Skeletal muscle tissue (tissue), 4 donors: ENCODE results near the gene METTL8. TPM values are rescaled to one million over a fixed set of nuclear protein-coding genes. Genes with fewer than 3 reads are reported as not detected.
"Not testable (repeated sequence)": the region's sequence is repeated elsewhere in the genome, so short reads cannot be mapped to it uniquely, and the experiment has no call there.

Experiments
- H3K27ac ChIP-seq: one replicate; pipeline ENCODE4 v1.7.0; 2013; ENCODE audit warnings: mild to moderate bottlenecking, low read depth, low read length, inconsistent platforms
- H3K27me3 ChIP-seq, 3 donors: one replicate each; pipeline ENCODE4 v1.7.0; 2013; ENCODE audit warnings: low read length in 3 of 3; ENCODE audit not compliant: control insufficient read depth in 3 of 3, insufficient read depth in 3 of 3
- H3K36me3 ChIP-seq, 3 donors: one replicate each; pipeline ENCODE4 v1.7.0; 2013; ENCODE audit warnings: low read length in 3 of 3; ENCODE audit not compliant: control insufficient read depth in 3 of 3, insufficient read depth in 3 of 3
- H3K4me1 ChIP-seq, 3 donors: one replicate each; pipeline ENCODE4 v1.7.0; 2013; ENCODE audit warnings: low read length in 3 of 3, mild to moderate bottlenecking in 3 of 3; ENCODE audit not compliant: control insufficient read depth in 3 of 3, insufficient read depth in 3 of 3
- H3K4me3 ChIP-seq, 3 donors: one replicate each; pipeline ENCODE4 v1.7.0; 2013; ENCODE audit warnings: low read length in 3 of 3
- H3K9ac ChIP-seq, 3 donors: one replicate each; pipeline ENCODE4 v1.7.0; 2013; ENCODE audit warnings: low read length in 3 of 3, mild to moderate bottlenecking in 3 of 3, moderate library complexity in 2 of 3, low read depth in 1 of 3
- H3K9me3 ChIP-seq, 3 donors: one replicate each; pipeline ENCODE4 v1.7.0; 2013; ENCODE audit warnings: low read length in 3 of 3; ENCODE audit not compliant: control insufficient read depth in 3 of 3
- total RNA-seq: library from RNA; depleted of rRNA; stranded (reverse); fragments of >200 nt; gene quantifications from one replicate; pipeline ENCODE4 v1.2.3, GENCODE V29; 2014
- donor health status: Osteomylitis.

Gene METTL8
- total RNA-seq, 1 donor from 2014 or later: 8.4 TPM

GRCh38 chr2:171353746-171354145, 80.0 kb downstream of the METTL8 start:
- H3K4me1 ChIP-seq, H3K9me3 ChIP-seq, H3K27ac ChIP-seq, H3K9ac ChIP-seq, H3K4me3 ChIP-seq, H3K36me3 ChIP-seq, H3K27me3 ChIP-seq: not testable (repeated sequence)

- Histone ChIP-seq H3K36me3 (no peaks in the 10 kb centered on the region), H3K27ac (peak overlapping the region; percentile 77), H3K27me3 (no peaks in the 10 kb centered on the region), H3K4me1 (peaks cover 11 to 16% (median 14%) of the 10 kb centered on the region in 3 donors), H3K9me3 (no peaks in the 10 kb centered on the region), H3K9ac (no peak overlapping the region), H3K4me3 (no peak overlapping the region)
Measured at GRCh38 chr2:171348056-171348455, 85.7 kb downstream of the METTL8 start.

GRCh38 chr2:171347591-171348032, 86.2 kb downstream of the METTL8 start:
- Histone ChIP-seq H3K4me3 (peak overlapping the region in 1 of 3 donors; percentile 34), H3K9me3 (no peaks in the 10 kb centered on the region), H3K9ac (no peak overlapping the region), H3K27ac (peak overlapping the region; percentile 77), H3K27me3 (no peaks in the 10 kb centered on the region), H3K36me3 (no peaks in the 10 kb centered on the region), H3K4me1 (peaks cover 11 to 16% (median 14%) of the 10 kb centered on the region in 3 donors)

DNA sequence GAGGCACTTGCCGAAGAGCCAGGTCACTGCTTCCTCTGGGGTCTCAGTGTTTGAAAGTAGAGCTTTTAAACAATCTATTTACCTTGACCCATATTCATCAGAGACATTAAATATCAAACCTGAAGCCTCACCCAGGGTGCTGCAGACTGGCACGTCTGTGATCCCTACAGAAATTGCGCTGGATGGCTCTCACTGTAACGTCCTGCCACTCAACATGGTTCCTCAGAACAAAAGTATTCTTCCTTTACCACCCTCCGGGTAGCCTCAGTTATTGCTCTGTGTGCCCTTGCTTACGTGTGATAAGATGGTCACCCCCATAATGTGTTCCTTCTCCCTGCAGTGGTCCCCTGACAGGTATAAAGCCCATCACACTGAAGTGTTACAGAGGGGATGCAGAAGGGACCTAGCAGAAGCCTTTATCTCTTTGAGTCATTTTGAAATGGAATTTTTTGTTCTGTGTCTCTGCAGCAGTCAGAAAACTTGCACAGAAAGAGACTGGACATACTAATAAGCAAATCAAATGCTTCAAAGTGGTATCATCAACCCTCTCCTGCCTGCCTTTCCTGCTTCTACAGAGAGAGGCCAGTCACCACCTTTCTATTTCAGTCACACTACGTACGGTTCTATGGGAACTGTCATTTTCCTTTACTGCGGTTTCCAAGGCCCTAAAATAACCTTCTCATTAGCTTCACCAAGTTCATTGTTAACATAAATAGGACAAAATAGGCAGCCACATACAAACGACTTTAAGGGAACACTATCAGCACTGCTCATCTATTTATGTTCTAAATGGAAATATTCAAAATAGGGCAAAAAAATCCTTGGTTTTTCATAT, 86.8 kb downstream of the METTL8 start:
- Histone ChIP-seq H3K27me3 (no peaks in the 10 kb centered on the region), H3K4me1 (peaks cover 11 to 16% (median 14%) of the 10 kb centered on the region in 3 donors), H3K27ac (peak overlapping the region; percentile 77), H3K9ac (peak overlapping the region in 1 of 3 donors; percentile 19), H3K36me3 (no peaks in the 10 kb centered on the region), H3K9me3 (no peaks in the 10 kb centered on the region), H3K4me3 (no peak overlapping the region)

DNA sequence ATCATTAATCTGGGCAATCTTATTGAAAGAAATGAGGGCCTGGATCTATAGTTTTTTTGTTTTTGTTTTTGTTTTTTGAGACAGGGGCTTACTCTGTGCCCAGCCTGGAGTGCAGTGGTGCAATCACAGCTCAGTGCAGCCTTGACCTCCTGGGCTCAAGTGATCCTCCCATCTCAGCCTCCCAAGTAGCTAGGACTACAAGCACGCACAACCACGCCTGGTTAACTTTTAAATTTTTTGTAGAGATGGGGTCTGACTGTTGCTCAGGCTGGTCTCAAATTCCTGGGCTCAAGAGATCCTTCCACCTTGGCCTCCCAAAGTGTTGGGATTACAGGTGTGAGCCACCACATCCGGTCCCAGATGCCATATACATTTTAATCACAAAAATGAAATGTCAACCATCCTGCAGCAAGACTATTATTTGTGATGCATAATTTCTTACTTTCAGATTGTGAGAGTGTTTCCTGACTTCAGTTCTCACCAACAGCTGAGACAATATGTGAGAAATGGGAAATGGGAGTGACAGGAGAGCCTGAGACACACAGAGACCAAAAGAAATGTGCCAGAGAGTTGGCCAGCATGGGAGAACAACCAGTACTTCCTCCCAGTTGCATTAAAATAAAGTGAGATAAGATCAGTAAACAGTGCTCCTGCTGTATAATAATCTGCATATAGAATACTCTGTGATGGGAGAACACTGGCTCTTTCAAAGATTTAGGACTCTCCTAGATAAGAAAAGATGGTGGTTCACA, 87.6 kb downstream of the METTL8 start:
- no peak overlapping the region for H3K9ac ChIP-seq
- H3K9me3 ChIP-seq: no peaks in the 10 kb centered on the region
- peaks cover 11 to 16% (median 14%) of the 10 kb centered on the region in 3 donors for H3K4me1 ChIP-seq
- no peak overlapping the region for H3K4me3 ChIP-seq
- no peaks in the 10 kb centered on the region for H3K27me3 ChIP-seq
- peak overlapping the region; percentile 77 for H3K27ac ChIP-seq
- no peaks in the 10 kb centered on the region for H3K36me3 ChIP-seq

DNA sequence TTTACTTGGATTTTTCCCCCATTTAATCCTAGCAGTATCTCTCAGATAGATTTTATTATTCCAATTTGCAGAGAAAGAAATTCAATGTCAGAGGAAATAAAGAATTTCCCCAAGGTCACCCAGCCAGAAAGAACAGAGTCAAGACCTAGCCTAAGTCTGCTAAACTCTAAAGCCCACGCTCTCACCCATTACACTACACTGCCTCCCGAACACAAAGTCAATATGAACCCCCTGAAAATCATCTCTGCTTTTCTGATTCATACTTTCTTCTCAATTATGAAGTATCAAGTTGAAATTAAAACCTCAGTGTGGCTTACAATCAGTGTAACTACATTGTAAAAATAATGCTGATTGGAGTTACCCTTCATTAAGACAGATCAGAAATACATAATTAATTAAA, 89.6 kb downstream of the METTL8 start:
- H3K27me3 ChIP-seq: no peaks in the 10 kb centered on the region
- peaks cover 11 to 16% (median 14%) of the 10 kb centered on the region in 3 donors for H3K4me1 ChIP-seq
- H3K27ac ChIP-seq: no peak overlapping the region
- no peaks in the 10 kb centered on the region for H3K9me3 ChIP-seq
- H3K36me3 ChIP-seq: no peaks in the 10 kb centered on the region
- no peak overlapping the region for H3K9ac ChIP-seq
- no peak overlapping the region for H3K4me3 ChIP-seq

- Histone ChIP-seq H3K4me3 (no peak overlapping the region), H3K27ac (no peak overlapping the region), H3K9ac (no peak overlapping the region), H3K9me3 (no peaks in the 10 kb centered on the region), H3K4me1 (peaks cover 0 to 10% (median 6%) of the 10 kb centered on the region in 3 donors), H3K27me3 (no peaks in the 10 kb centered on the region), H3K36me3 (no peaks in the 10 kb centered on the region)
Measured at GRCh38 chr2:171342067-171342413, 91.8 kb downstream of the METTL8 start.

GRCh38 chr2:171341394-171342066, 92.3 kb downstream of the METTL8 start:
- no peak overlapping the region for H3K27ac ChIP-seq
- H3K9ac ChIP-seq: no peak overlapping the region
- H3K36me3 ChIP-seq: no peaks in the 10 kb centered on the region
- peaks cover 0 to 5% (median under 1%) of the 10 kb centered on the region in 3 donors for H3K4me1 ChIP-seq
- no peaks in the 10 kb centered on the region for H3K27me3 ChIP-seq
- no peaks in the 10 kb centered on the region for H3K9me3 ChIP-seq
- H3K4me3 ChIP-seq: no peak overlapping the region

GRCh38 chr2:171334946-171335345, 98.8 kb downstream of the METTL8 start:
- no peaks in the 10 kb centered on the region for H3K9me3 ChIP-seq
- no peaks in the 10 kb centered on the region for H3K27me3 ChIP-seq
- peaks cover 0 to 3% (median 0%) of the 10 kb centered on the region in 3 donors for H3K4me1 ChIP-seq
- no peak overlapping the region for H3K9ac ChIP-seq
- no peak overlapping the region for H3K27ac ChIP-seq
- no peak overlapping the region for H3K4me3 ChIP-seq
- no peaks in the 10 kb centered on the region for H3K36me3 ChIP-seq
